Measurements from ENCODE around the gene VAMP2.

The VAMP2 gene

DNA sequence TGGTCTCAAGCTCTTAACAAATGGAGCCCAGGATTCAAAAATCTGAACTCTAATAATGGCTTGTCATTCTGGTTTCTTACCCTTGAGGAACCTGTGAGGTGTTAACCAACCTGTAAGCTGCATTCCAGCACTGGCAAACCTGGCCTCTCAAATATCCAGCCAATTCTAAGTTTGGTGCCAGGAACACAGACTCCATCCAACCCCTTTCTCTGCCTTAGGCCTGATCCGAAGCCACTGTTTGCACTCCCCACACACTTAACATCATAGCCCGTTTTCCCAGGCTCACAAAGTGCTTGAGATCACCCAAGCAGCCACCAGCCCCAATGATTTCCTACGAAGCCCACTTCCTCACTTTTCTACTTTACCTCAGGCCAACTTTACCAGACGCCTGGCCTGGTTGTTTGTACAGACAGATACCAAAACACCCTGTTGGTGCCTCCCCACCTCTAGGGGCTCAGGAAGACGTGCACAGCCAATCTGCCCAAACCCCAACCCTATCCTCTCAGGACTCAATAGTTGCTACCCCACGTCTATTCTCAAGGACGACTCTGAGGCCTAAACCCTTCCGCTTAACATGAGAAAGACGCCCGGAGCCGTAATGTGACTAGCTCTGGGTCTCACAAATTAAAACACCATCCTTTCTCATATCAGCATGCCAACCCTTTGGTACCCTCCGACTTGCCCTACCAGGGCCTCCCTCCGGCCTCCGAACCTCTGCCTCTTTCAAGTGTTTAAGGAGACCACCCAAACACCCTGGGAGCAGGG is 7.3 kb downstream of the VAMP2 start:
- no peak for DNase-seq (ENCODE audit: low spot score)

- no peak for DNase-seq (ENCODE audit: low spot score)
These were observed 8.1 kb downstream of the VAMP2 start for GRCh38 chr17:8154608-8155155.

DNA sequence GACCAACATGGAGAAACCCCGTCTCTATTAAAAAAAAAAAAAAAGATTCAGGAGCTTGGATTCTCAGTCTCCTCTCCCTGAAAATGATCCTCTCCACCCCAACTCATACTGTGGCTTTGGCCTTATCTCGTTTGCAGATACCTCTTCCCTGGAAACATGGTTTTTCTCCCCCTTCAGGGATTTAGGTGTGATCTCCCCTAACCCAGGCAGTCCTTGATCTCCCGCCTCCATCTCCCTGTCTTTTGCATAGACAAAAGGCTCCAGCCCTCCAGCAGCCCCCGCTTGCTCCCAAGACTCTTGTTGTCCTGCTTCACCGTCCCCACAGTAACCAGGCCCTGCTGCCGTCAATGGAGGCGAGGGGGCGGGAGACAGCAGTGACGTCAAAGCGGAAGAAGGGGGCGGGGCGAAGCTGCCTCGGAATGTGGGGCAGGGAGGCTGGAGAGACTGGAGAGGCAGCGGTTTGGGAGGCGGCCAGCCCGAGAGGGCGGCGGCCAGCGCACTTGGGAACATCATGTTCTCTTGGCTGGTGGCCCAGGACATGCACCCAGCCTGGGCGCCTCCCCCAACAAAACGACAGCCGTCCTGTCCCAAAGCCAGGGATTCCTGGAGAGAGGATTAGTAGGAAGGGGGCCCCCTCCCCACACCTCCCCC is 8.7 kb downstream of the VAMP2 start:
- peak; percentile 89 for DNase-seq (ENCODE audit: low spot score)

GRCh38 chr17:8153525-8153956 is 9.2 kb downstream of the VAMP2 start:
- peak; percentile 66 for DNase-seq (ENCODE audit: low spot score)

DNA sequence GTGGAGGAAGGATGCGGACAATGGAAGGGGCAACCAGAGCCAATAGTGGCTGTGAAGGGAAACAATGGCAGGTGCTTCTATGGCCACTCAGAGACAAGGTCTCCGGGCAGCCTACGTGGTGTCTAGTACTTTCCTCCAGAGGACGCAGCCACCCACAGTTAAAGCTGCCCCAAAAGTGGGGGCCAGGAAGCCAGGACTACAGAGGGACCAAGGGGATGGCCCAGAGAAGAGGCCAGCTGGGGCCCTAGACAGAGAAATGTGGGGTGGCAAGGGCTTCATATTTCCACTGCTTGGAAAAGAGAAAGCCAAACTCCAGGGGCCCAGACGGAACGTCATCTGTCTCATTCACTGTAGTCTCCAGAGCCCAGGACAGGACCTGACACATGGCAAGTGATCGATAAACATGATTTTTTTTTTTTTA is 9.7 kb downstream of the VAMP2 start:
- DNase-seq (ENCODE audit: low spot score), result no peak

- DNase-seq (ENCODE audit: low spot score), result peak; percentile 99
These were observed 10.5 kb downstream of the VAMP2 start, which contains the start of gene PER1 for GRCh38 chr17:8152112-8152775. Gene PER1, minus strand, starts transcription at chr17:8152404. Its CDS starts 1,698 bp downstream, at chr17:8150706.

DNA sequence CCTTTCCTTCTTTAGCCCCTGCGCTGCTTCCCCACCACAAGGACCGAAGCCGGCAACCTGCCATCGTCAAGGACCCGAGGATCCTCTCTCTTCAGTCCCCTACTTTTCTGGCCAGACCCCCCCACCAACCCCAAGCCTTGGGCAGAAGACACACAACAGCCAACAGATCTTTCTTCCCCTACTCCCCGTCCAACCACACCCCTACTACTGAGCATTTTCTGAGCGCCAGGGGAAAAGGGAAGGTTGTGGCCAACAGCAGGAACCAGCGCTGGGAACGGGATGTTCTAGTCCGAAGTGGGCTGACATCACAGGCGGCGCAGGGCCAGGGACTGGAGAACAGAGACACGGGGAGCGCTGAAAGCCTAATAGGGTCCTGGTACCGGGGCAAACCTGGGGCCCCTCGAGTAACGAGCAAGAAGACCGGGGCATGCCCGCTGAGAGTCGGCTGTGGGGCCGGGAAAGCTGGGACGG is 11.1 kb downstream of the VAMP2 start:
- DNase-seq (ENCODE audit: low spot score), result peak; percentile 68

DNA sequence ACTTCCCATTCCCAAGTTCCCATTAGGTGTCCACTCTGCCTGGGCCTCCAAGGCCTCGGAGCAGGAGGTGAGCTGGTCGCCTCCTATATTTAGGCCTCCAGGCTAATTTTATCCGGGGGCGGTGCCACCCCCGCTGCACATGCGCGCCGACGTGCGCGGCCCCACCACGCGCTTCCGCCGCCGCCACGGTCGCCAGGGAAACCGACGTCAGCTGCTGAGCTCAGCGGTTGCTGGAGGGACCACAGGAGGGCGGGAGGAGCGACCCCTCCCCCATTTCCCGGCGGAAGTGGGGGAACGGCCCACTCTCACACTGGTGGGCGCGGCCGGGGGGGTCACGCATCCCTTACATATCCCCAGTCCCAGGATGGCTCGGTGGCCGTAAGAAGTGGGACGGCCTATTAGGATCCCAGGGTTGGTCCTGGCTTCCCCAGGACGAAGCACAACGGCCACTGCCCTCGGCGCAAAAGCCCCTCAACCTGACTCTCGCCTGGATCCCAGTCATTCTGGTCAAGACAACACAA is 11.6 kb downstream of the VAMP2 start:
- DNase-seq (ENCODE audit: low spot score), result peak; percentile 88

GRCh38 chr17:8150194-8151119 is 12.3 kb downstream of the VAMP2 start:
- no peak for DNase-seq (ENCODE audit: low spot score)

DNA sequence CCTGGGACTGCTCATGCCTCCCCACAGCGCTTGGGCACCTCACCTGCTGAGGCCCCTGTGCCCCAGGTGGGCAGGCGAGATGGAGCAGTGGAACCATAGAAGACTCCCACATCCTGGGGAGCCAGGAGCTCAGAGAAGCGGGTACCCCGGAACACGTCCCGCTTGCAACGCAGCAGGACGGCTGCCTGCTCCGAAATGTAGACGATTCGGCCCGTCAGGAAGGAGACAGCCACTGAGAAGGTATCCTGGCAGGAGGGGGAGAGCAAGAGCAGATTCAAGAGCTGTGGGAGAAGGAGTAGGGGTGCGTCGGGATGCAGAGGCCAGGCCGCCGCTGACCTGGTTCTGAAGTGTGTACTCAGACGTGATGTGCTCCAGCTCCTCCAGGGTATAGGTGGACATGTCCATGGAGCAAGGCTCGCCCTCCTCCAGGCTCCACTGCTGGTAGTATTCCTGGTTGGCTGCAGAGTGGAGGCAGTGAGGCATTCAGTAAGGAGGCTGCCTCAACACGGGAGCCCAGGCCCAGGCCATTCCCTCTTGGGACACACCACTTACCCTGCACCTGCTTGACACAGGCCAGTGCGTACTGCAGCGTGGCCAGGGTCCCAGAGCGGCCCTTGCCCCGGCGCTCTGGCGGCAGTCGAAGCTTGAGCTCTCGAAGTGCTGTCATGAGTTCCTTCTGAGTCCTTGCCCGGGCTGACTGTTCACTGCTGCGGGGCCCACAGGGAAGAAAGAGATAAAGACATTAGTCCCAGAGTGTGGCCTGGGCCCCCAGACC is 13.1 kb downstream of the VAMP2 start:
- no peak for DNase-seq (ENCODE audit: low spot score)

GRCh38 chr17:8148560-8148959 is 14.2 kb downstream of the VAMP2 start:
- DNase-seq (ENCODE audit: low spot score), result no peak

- DNase-seq (ENCODE audit: low spot score), result no peak
These were observed 14.8 kb downstream of the VAMP2 start for GRCh38 chr17:8147805-8148404.

DNA sequence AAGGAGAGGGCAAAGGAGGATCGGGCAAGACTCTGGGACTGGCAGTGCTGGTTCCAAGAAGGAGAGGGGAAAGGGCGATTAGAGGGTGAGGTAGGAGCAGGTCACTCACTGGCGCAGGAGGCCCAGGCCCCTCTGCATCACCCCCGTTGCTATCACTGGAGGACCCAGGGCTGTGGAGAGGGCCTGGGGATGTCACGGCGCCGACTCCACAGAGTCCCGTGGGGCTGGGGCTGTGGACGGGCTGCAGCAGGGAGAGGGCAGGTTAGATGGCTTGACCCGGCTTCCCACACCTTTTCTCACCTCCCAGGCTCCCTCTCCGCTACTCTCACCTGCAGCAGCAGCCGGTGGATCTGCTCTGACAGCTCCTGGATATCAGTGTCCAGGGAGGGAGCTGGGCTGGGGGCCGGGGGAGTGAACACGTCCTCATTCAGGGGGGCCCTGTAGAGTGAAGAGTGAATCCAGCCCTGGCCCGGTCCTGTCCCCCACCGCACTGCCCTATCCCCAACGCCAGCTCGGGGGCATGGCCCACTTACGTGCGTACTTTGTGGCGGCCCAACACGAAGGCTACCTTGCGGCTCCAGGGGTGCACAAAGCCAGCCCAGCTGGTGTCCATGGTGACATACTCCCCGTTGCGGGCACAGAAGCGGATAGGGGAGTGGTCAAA is 15.5 kb downstream of the VAMP2 start:
- DNase-seq (ENCODE audit: low spot score), result no peak

GRCh38 chr17:8146381-8147140 is 16.2 kb downstream of the VAMP2 start:
- no peak for DNase-seq (ENCODE audit: low spot score)

- DNase-seq (ENCODE audit: low spot score), result no peak
These were observed 16.9 kb downstream of the VAMP2 start for GRCh38 chr17:8145811-8146210.

- DNase-seq (ENCODE audit: low spot score), result no peak
These were observed 18.1 kb downstream of the VAMP2 start for GRCh38 chr17:8144401-8145231.

- no peak for DNase-seq (ENCODE audit: low spot score)
These were observed 19.0 kb downstream of the VAMP2 start for GRCh38 chr17:8143581-8144400.
